Measurements from ENCODE around the gene NKX1-1.
A peak's percentile ranks its signal among the peaks of the same experiment; 100 is the strongest.

NKX1-1 gene

DNA sequence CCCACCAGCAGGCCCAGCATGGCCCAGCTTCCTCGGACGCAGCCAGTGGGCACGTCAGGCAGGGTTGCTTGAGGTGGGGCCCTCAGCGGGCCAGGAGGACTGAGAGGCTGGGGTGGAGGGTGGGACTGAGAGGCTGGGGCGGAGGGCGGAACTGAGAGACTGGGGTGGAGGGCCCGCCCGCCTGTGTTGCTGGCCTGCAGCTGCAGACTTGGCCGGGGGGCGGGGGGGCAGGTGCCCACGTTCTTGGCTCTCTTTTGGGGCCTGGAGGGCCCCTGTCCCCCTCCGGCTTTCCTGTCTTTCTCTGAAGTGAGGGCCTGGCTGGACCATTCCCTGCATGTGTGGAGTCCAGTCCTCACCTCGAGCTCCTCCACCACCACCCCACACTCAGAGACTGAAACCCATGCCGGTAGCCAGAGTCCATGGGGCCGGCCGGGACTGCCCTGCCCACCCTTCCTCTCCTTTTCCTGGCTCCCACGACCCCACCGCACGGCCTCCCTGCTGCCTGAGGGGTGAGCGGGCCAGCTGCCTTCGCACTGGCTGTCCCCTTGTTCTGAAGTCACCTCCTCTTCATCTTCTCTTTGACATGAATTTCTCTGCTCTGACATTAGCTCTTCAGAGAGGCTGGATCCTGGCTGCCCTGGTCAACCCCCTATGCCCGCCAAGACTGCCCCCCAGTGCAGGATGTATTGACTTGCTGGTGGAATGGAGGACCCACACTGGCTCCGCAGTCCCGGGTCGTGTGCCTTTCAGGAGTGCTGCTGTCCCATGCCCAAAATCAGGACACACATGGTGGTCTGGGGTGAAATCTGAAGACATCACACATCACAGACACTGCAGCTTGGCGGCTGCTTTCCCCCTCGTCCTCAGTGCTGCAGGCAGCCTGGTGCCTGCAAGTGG is 10.1 kb upstream of the NKX1-1 start:
- no peak for DNase-seq

DNA sequence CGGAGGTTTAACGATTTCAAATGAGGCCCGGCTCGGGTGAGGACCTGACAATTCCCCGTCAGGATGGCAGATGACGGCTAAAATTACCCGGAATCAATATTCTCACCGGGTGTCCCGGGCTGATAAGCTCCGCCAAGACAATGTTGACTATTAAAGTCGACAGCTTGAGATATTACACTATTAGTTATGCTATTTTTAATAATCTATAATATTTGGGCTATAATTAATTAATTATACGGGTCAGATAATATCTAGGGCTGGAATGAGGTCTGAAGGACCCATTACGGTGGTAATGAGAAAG is 9.4 kb upstream of the NKX1-1 start:
- peak; percentile 42 for DNase-seq

DNA sequence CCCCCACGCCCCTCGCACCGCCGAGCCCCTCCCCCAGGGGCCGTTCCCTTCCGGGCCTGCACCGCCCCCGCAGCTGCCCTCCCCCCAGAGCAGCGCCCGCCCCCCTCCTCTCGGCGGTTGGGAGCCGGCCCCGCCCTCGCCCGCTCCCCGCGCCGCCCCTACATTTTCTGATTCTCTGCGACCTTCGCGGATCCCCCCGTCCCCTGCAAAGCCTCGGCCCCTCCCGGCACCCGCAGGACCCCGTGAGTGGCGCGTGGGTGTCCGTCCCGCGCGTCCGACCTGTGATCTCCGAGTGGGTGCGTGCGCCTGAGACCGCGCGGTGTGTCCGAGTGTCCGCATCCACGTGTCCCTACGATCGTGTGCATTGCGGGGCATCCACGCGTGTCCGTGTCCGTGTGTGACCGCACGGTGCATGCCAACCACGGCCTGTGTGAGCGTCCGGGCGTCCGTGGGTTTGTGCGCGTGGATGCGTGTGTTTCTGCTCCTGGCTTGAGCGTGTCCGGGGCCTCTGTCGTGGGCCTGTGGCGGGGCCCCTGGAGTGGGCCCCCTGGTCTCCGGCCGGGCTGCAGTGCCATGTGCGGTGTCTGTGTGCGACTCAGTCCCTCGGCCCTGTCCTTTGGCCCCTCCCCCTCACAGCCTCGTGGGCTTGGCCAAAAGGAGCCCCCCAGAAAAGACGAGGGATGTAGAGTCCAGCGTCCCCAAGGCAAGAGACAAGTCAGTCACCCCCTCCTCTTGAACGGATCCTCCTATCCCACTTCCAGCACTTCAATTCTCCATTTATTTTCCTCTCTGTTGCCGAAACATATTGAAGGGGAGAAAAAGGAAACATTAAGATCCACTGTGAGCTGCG is 8.8 kb upstream of the NKX1-1 start:
- DNase-seq, result no peak

DNA sequence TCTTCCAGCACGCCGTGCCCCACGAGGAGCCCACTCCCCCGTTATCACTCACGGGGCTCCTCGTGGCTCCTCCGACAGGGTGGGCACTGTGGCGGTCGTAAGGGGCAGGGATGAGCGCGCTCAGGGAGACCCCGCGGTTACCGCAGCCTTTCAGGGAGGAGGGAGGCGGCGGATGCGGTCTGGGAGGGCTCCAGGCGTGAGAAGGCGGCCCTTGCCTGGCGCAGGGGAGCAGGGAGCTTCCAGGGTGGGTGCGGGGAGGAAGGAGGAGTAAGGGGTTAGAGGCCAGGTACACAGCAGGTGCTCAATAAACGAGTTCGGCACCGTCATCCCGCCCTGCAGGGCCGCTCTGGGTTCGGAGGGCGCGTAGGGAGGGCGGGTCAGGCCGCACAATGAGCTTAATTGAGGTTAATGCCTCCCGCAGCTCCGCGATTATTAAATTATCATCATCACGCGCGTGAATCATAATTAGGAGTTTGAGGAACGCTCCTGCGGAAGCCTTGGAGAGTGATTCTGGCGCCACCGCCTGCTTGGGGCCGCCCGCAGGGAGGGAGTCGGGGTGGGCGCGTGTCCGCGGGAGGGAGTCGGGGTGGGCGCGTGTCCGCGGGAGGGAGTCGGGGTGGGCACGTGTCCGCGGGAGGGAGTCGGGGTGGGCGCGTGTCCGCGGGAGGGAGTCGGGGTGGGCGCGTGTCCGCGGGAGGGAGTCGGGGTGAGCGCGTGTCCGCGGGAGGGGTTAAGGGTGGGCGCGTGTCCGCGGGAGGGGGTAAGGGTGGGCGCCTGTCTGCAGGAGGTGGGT is 7.6 kb upstream of the NKX1-1 start:
- no peak for DNase-seq

DNA sequence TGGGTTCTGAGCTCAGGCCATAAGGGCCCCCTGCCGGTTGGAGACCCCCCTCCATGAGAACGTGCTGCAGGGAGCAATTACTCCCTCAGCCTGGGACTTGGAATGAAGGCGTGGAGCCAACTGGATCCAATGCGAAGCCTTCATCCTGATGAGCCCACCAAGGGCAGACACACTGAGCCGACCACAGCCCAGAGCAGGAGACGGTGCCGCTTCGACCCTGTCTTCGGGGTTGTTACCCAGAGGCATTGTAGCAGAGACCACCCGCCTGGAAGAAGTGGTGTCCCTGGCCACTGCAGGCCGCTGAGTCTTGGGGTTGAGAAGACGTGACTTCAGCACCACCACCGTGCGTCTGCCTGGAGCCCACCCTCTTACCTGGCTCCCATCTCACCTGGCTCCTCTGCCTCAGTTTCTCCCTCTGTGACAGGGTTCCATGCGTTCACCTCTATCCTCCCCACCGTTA is 7.0 kb upstream of the NKX1-1 start:
- DNase-seq, result no peak

DNA sequence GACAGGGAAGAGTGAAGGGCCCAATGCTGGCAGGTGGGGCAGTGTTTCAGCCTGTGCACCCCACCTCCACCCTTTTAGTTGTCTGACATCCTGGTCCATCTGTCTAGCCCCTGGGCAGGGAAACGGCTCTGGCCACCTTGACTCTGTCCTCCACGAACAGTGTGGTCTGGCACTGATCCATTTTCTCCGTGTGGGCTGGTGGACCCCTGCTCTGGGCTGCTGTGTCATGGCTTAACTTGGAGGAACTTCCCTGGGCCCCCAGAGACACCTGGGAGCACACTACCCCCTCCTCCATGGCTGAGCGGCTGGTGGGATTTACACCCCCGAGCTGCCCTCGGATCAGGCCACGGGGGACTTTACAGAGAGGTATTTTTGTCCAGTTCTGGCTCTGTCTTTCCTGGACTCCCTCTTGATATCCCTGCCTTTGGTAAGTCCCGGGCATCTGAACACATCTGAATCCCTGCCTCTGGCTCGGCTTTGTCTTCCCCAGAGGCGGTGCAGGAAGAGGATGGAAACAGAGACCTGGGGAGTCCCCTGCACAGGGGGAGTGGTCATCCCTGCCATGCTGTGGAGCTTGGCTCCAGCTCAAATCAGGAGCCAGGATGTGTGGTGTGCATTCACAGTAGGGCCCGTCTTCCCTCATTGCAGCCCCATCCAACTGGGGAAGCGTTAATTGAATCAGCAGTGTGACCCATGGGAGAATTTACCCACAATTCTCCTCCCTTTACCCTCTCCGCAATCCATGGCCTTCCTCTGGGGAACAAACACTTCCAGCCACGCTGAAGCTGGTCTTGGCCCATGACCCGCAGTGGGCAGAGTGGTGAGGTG is 6.3 kb upstream of the NKX1-1 start:
- no peak for DNase-seq

DNA sequence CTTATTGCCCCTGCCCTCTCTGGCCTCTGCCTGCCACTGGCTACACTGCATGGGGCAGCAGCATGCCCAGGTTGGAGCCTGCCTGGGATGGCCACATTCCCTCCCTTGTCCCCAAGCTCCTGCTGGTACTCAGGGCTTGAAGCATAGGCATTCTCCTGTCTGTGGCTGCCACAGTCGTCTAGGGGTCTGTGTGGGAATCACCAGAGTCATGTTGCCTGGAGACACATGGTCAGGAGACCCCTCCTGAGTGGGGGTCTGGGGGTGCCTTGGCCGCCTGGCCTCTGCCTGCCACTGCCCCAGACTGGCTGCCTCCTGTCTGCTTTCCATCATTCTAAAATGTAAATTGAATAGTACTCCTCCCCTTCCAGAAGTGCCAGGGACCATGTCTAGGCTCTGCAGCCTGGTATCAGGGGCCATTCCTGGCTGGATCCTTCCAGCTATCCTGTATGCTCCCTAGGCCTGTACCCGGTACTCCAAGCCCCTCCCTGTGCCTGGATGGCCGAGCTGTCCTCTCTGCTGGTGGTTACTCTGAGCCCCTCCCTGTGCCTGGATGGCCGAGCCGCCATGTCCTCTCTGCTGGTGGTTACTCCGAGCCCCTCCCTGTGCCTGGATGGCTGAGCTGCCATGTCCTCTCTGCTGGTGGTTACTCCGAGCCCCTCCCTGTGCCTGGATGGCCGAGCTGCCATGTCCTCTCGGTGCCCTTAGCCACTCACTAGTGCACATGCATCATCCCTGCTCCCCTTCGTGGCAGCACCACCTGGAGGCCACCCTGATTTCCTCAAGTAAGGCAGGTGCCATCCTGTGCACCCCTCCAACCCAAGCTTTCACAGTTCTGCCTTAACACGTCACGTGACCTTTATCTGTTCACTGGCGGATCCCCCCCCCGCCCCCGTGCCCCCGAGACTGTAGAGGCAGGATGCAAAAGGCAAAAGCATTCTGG is 5.5 kb upstream of the NKX1-1 start:
- DNase-seq, result no peak

DNA sequence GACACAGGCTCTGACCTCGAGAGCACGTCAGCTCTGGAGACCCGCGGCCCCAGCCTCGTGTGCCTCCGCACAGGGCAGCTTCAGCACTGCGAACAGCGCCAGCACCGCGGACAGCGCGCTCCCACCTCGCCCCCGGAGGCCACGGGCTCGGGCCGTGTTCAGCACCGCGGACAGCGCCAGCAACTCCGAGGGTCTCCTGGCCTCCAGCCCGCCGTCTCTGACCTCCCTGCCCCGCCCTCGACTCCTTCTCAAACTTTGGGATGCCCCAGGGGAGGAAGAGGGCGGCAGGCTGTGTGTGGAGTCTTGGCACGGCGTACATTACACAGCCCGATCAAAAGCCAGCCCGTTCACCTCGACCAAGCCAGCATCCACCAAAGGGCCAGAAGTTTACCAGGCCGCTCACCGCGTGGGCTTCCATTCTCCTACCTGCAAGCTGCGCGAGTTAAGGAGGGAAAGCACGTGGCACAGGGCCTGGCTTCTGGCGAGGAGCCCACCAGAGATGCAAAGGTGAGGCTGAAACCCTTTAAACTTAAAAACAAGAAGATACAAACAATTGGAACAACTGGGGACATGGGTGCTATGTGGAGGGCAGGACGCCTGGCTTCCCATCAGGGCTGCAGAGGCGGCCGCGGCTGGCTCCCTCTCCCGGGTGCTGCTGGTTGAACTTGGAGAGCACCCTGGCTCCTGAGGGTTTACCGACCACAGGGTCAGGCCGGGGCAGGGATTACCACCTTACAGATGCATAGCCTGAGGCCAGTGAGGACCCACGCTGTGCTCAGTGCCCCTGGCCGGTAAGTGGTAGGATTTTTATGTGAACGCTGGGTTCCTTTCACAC is 4.5 kb upstream of the NKX1-1 start:
- DNase-seq, result peak; percentile 87

DNA sequence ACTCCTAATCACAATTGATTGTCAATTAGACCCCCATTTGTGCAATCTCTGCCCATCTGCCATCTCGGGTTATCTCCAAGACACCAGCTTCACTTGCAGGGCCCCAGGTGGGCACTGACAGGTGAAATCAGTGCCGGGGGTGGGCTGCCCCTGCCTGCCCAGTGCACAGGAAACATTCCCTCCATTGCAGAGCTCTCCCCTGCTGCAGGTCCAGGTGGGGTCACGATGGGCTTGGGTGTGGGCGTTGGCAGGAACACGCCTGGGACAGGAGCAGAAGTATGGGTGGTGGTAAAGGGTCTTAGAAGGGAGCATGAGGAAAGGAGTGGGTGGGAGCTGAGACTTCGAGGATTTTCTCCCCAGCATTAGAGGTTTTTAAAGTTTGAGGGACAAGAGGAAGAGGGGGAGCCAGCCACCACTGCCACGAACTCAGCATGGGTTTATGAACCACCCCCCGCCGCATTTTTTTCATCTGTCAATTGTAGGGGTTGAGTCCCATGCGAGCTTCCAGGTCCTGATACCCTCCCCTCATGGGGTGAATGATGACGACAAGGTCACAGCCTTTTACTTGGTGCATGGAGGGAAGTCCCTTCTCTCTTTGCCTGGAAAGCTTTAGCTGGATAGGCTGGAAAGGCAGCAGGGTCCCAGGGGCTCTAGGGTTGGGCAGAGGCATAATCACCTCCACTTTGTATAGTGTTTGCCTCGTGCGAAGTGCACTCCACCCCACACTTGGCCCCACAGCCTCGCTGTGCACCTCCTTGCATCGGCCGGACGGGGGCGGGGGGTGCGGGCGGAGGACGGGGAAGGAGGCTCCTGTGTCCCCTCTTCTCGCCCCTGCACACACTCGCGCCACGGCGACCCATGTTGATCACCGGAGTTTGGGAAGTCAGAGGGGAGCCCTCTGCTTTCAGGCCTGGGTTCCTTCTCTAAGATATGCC is 3.5 kb upstream of the NKX1-1 start:
- no peak for DNase-seq

DNA sequence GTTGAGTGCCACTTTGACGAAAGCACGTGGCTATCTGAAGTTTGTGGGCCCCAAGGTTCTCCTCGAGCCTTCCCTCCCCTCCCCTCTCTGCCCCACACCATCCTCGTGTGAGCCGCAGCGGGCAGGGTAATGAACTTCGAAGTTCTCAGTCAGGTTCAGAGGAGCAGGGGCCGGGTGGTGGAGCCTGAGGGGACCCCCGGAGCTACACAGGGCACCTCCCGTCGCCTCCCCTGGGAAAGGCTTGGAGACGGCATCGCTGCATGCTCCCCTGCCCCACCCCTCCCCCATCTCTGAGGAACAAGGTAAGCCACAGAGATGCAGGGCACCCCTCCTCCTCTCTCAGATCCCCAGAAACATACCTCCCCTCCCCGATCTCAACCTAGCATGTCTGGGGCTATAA is 2.8 kb upstream of the NKX1-1 start:
- no peak for DNase-seq

DNA sequence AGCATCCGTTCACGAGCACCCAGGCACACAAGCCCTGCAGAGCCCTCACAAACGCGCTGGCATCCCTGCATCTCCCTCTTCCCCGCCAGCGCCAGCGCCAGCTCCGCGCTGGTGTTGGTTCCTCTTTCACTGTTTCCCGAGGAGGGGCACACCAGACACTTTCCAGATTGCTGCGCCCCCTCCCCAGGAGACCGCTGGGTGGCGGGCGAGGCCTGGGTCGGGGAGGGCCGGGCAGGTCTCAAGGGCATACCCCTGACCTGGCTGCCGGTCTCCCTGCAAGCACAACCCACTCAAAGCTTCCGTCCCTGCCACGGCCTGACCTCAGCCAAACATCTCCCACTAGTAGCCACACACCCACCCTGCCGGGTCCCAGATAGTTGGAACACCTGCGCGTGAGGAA is 2.2 kb upstream of the NKX1-1 start:
- DNase-seq, result peak; percentile 32

DNA sequence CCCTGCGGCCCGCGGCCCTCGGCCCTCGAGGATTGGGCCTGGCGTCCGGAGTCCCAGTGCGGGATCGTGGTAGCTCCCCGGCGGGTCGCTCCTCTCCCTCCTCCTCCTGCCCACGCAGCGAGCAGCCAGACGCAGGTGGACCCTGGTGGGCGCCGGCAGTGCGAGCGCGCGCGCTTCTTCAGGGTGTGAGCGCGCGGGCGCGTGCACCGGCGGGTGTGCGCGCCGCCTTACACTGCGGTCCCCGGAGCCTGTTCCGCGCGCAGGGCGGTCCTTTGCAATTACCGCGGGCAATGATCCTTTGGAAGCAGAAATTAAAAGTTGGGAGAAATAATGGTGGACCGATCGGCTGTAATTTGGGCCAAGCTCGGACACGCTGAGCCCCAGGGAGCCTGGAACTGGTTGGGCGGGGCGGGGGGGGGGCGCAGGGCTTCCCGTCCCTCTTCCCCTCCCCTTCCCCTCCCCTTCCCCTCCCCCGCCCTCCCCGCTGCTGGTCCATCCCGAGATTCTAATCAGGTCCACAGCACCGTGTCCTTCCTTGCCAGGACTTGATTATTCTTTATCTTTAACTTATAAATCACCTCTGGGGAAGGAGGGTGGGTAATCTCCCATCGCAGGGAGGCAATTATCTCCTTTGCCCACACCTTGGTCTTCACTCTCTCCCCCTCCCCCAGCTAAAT is 1.6 kb upstream of the NKX1-1 start:
- peak; percentile 49 for DNase-seq

DNA sequence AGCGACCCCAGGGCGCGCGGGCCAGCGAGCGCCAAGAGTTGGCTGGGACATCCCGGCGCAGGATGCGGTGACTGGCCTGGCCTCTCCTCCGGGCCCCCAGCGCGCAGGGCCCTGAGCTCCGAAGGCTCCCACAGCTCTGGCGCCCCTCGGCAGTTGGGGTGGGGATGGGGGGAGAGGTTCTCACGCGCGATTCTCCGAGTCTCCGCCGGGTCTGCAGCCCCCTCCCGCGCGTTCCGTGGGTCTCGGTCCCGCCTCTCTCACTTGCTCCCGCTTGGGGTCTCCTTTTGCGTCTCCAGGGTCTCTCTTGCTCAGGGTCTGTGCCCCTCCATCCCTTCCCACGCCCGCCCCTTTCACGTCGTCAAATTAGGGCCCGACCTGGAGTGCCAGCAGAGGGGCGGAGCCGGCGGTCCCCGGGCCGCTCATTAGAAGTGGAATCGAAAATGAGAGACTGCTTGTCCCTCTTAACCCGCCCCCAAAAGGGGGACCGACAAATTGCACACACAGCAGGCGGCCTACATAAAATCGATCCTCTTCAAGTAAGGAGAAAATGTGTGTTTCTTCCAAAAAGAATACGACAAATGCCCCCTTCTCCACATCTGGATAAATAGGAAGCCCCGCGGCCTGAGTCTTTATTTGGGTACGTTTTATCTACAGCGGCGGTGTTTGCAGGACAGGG is 877 bp upstream of the NKX1-1 start:
- DNase-seq, result peak; percentile 55

DNA sequence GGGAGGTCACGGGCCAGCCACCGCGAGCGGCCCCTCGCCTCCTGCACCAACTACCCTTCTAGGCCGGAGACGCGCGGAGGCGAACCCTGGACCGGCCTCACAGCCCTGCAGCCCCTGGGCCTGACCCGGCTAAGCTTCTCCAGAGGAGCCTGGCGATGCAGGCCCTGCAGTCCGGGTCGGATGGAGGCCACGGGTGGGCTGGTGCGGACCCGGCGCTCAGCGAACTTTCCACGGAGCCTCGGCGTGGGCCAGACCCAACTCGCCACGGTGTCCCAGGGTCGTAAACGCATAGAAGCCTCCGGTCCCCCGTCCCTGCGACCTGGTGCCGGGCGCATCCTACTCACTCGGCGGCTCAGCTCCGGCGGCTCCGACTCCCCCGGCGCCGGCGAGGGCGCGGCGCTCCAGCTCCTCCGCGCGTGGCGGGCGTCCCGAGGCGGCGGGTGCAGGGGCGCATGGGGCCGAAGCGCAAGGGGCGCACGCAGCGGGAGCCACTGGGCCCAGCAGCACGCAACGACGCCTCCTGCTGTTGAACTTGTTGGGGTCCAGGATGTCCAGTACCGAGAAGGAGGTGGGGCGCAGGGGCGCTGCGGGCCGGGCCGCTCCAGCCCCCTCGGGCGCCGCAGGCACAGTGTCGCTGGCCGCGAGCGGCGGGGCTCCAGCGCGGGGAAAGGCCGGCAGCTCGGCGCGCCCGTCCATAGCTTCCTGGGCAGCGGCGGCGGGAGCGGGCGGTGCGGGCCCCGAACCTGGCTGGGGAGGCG is 427 bp downstream of the NKX1-1 start:
- no peak for DNase-seq

DNA sequence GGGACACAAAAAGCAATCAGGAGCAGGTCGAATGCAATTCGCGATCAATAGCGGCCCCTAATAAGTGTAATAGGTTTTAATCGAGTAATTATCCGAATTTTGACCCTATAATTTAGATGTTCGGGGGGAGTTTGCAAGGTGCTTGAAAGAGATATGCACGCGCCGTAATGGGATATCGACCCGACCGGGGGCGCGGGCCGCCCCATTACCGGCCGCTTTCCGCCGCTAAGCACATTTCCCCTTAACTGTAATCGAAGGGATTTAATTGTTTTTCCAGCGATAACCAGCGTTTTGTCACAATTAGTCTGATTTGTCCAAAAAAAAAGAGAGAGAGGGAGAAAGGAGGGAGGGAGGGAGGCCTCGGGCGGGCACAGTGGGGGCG is 997 bp downstream of the NKX1-1 start:
- no peak for DNase-seq

DNA sequence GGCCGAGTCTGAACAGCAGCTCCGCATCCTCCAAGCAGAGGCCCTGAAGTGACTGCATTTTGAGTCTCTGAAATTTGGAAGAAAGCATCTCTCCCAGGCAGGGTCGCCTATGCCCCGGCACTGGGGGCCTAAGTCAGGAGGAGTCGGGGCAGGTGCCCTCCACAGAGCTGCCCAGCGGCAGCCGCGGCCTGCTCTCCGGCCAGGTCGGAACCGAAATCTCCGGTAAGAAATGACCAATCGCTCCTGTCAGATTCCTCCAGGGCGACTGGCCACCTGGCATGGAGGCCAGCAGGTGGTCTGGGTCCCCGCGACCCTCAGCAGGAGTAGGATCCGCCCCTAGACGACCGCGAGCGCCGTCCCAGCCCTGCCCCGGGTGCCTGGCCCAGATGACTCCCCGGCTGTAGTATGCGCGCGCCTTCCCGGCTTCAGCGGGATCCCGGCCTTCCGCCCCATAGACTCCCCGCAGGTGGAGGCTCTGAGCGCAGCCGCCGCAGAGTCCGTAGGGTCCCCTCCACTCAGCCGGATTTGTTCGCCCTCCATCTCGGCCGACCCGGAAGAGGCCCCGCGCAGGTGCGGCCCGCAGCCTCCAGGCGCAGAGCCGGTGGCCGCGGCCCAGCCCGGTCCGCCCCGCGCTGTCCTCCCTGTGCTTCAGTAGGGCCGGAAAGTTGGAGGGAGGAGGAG is 1.5 kb downstream of the NKX1-1 start:
- DNase-seq, result no peak

Data from retina (tissue), 1 donor.